Thymus (tissue), 11 donors: ENCODE data around the gene DLST. TPM values are rescaled to one million over a fixed set of nuclear protein-coding genes. Genes with fewer than 3 reads are reported as not detected.

Experiments used
- DNase-seq, 9 donors: peaks; one replicate each; pipeline ENCODE4 v3.0.0-alpha.2; 2013; ENCODE audit warnings: low spot score in 9 of 9, low read depth in 6 of 9, missing footprints in 1 of 9
- H3K27ac ChIP-seq, 2 donors: one replicate each; pipeline ENCODE4 v1.5.1; 2013; ENCODE audit warnings: control low read depth in 1 of 2, low read depth in 1 of 2, low read length in 1 of 2, mild to moderate bottlenecking in 1 of 2, moderate library complexity in 1 of 2
- H3K27me3 ChIP-seq, 2 donors: one replicate each; pipeline ENCODE4 v1.5.1; 2013; ENCODE audit warnings: low read length in 1 of 2; ENCODE audit not compliant: control insufficient read depth in 2 of 2, insufficient read depth in 1 of 2
- H3K36me3 ChIP-seq, 2 donors: one replicate each; pipeline ENCODE4 v1.5.1; 2013; ENCODE audit warnings: low read length in 1 of 2, mild to moderate bottlenecking in 1 of 2, moderate library complexity in 1 of 2; ENCODE audit not compliant: control insufficient read depth in 2 of 2, insufficient read depth in 2 of 2
- H3K4me1 ChIP-seq, 2 donors: one replicate each; pipeline ENCODE4 v1.5.1; 2013; ENCODE audit warnings: low read length in 2 of 2; ENCODE audit not compliant: control insufficient read depth in 2 of 2, insufficient read depth in 2 of 2
- H3K4me3 ChIP-seq, 2 donors: one replicate each; pipeline ENCODE4 v1.5.1; 2013; ENCODE audit warnings: low read length in 2 of 2, control low read depth in 1 of 2, mild to moderate bottlenecking in 1 of 2
- H3K9me3 ChIP-seq, 2 donors: one replicate each; pipeline ENCODE4 v1.5.1; 2013; ENCODE audit warnings: low read length in 1 of 2, mild to moderate bottlenecking in 1 of 2; ENCODE audit not compliant: control insufficient read depth in 2 of 2, insufficient read depth in 1 of 2
- WGBS: extraction: QIAGEN DNeasy Blood & Tissue Kit; methylation state at CpG from one replicate; pipeline ENCODE4 v1.1.7; 2013; 5-methylcytosine and 5-hydroxymethylcytosine counted together
- polyA plus RNA-seq: library from polyadenylated mRNA; stranded (reverse); fragments of 200-250 nt; gene quantifications from one replicate; pipeline ENCODE4 v1.2.3, GENCODE V29; 2013
- total RNA-seq: library from RNA; stranded (reverse); fragments of 120-200 nt; gene quantifications from one replicate; pipeline ENCODE4 v1.2.4, GENCODE V29; 2013
- donor health status: healthy.

The DLST gene
- total and polyA plus RNA-seq, 2 donors, result 29.8 to 49.4 TPM

DNA sequence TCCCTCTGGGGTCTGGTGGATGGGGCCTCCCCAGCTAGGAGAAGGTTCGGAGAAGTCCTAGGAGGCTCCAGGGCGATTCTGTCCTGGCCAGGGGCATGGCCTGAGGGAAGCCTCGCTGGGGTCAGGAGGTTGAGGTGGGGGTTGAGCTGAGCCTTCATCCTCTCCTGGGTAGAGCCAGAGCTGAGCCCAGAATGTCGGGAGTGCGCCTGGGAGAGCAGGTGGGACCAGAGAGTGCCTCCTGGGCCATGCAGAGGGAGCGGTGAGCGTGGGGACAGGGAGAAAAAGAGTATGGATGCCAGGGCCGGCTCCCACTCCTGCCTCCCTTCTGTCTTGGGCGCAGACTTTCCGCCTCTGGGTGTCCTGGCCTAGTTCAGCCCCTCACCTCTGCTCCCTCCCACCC is 28.2 kb downstream of the DLST start:
- 96% methylated on average over 10 of the region's 10 CpGs for WGBS
- H3K27me3 ChIP-seq, result no peaks in the 10 kb centered on the region
- H3K4me1 ChIP-seq, result peaks cover 9 to 72% of the 10 kb centered on the region in 2 donors
- DNase-seq, result no peak
- no peaks in the 10 kb centered on the region for H3K9me3 ChIP-seq
- no peak overlapping the region for H3K27ac ChIP-seq
- peaks cover 15% of the 10 kb centered on the region in 2 donors for H3K36me3 ChIP-seq
- H3K4me3 ChIP-seq, result no peak overlapping the region

DNA sequence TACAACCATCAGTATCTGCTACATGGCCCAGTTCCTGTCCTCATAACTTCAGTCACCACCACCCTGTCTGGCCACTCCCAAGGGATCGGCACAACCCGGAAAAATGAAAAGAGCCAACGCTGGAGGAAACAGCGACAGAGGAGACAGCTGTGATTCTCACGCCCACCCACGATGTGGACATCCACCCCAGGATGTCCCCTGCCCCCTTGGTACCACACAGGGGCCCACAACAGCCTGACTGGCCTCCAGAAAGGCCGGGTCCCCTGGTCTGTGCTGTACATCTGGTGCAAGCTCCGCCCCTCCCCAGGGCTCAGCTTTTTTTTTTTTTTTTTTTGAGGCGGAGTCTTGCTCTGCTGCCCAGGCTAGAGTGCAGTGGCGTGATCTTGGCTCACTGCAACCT is 28.8 kb downstream of the DLST start:
- Histone ChIP-seq H3K27ac (no peak overlapping the region), H3K36me3 (peaks cover 9 to 13% of the 10 kb centered on the region in 2 donors), H3K27me3 (no peaks in the 10 kb centered on the region), H3K9me3 (no peaks in the 10 kb centered on the region), H3K4me3 (no peak overlapping the region), H3K4me1 (peaks cover 9 to 70% of the 10 kb centered on the region in 2 donors)
- WGBS, result 91% methylated on average over 10 of the region's 10 CpGs
- no peak for DNase-seq

DNA sequence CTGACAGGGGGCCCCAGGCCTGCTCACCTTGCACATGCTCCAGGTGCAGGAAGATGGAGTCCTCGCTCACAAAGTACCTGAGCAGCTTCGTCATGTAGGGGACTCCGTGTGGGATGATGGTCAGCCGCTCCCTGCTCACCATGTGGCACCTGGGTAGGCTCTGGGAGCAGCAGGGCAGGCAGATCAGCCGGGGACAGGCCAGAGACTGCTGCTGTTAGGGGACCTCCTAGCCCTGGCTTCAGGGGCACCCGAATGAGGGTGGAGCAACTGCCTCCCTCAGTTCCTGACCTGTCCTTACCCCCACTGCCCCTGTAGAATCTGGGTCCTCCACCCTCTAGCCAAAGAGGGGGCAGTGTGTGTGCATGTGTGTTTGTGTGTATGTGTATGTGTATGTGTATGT is 29.5 kb downstream of the DLST start:
- peaks cover 9 to 67% of the 10 kb centered on the region in 2 donors for H3K4me1 ChIP-seq
- no peak overlapping the region for H3K27ac ChIP-seq
- H3K9me3 ChIP-seq, result no peaks in the 10 kb centered on the region
- DNase-seq, result no peak
- peaks cover 7 to 9% of the 10 kb centered on the region in 2 donors for H3K36me3 ChIP-seq
- 97% methylated on average over 6 of the region's 6 CpGs for WGBS
- H3K27me3 ChIP-seq, result no peaks in the 10 kb centered on the region
- H3K4me3 ChIP-seq, result no peak overlapping the region

DNA sequence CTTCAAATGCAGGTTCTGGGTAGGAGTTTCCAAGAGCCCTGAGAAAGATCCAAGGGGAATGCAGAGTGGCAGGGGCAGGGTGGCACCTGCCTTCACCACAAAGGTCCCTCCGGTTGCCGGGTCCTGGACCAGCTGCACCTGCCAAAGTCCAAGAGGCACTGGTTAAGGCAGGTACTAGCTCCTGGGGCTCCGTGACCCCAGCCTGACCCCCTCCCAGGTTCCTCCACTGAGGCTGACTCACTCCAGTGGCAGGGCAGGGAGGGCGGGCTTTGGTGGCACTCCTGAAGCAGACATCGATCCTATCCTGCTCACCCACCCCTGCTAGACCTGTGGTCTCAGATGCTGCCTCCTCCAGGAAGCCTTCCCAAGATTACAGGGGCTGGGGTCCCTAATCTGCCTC is 30.0 kb downstream of the DLST start:
- Histone ChIP-seq H3K9me3 (no peaks in the 10 kb centered on the region), H3K4me3 (no peak overlapping the region), H3K36me3 (peaks cover 4 to 5% of the 10 kb centered on the region in 2 donors), H3K27ac (no peak overlapping the region), H3K27me3 (no peaks in the 10 kb centered on the region), H3K4me1 (peaks cover 9 to 63% of the 10 kb centered on the region in 2 donors)
- 96% methylated on average over 5 of the region's 5 CpGs for WGBS
- DNase-seq, result no peak

DNA sequence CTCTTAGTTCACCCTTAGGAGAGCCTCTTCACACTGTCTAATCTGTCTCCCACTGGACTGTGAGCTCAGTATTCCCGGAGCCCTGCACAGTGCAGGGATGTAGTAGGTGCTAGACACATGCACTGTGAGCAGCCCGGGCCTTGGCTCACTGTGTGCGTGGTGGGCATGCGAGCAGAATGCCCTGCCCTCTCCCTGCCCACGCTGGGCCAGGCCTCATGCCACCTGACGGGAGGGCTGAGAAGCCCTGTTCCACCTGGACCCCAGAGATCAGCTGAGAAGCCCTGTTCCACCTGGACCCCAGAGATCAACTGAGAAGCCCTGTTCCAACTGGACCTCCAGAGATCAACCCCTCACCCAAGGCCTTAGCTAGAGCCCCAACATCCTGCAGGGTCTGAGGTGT is 30.4 kb downstream of the DLST start:
- Histone ChIP-seq H3K9me3 (no peaks in the 10 kb centered on the region), H3K4me1 (peaks cover 9 to 63% of the 10 kb centered on the region in 2 donors)

DNA sequence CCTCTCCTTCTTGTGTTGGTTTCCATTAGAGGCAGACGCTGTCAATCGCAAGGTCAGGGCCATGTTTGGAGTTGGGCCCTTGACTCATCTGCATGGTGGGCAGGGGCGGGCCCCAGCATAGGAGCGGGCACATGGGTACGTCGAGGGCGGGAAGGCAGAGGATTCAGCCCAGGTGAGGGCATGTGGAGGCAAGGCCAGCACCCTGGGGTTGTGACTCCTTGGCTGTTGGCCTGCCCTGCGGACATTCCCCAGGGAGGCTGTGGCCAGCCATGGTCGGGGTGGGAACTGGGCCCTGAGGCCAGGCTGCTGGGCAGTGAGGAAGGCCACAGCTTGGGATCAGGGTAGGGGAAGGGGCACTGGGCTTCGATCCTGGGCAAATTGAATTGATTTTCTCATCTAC is 31.1 kb downstream of the DLST start:
- Histone ChIP-seq H3K36me3 (no peaks in the 10 kb centered on the region), H3K27me3 (no peaks in the 10 kb centered on the region), H3K4me1 (peaks cover 9 to 63% of the 10 kb centered on the region in 2 donors), H3K4me3 (no peak overlapping the region), H3K9me3 (no peaks in the 10 kb centered on the region), H3K27ac (peak overlapping the region; percentile 38 to 93)
- no peak for DNase-seq
- WGBS, result 98% methylated on average over 10 of the region's 10 CpGs

More for the DNA sequence above, 30.4 kb downstream of the DLST start:
- peak overlapping the region in 1 of 2 donors; percentile 8 for H3K27ac ChIP-seq
- 94% methylated on average over 6 of the region's 6 CpGs for WGBS
- peaks cover under 1 to 3% of the 10 kb centered on the region in 2 donors for H3K36me3 ChIP-seq
- DNase-seq, result no peak
- H3K4me3 ChIP-seq, result no peak overlapping the region
- no peaks in the 10 kb centered on the region for H3K27me3 ChIP-seq

DNA sequence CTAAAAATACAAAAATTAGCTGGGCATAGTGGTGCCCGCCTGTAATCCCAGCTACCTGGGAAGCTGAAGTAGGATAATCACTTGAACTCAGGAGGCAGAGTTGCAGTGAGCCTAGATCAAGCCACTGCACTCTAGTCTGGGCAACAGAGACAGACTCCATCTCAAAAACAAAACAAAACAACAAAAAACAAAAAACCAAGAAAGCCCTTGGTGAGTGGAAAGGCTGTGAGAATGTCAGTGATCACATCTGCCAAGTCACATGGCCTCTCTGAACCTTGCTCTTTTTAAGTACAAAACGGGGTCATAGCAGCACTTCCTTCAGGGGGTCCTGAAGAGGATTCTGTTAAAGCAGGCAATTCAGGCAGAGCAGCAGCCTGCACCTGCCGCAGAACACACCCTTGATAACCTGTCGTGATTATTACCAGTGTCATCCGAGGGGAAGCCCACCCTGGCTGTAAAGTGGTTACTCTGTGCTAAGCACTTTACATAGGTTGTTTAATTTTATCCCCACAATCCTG is 31.7 kb downstream of the DLST start:
- Histone ChIP-seq H3K4me3 (no peak overlapping the region), H3K27ac (peak overlapping the region; percentile 38 to 93), H3K4me1 (peaks cover 9 to 61% of the 10 kb centered on the region in 2 donors), H3K27me3 (no peaks in the 10 kb centered on the region), H3K36me3 (no peaks in the 10 kb centered on the region), H3K9me3 (no peaks in the 10 kb centered on the region)
- 47% methylated on average over 5 of the region's 5 CpGs for WGBS
- DNase-seq, result peak; percentile 51 to 92 (median 74)

DNA sequence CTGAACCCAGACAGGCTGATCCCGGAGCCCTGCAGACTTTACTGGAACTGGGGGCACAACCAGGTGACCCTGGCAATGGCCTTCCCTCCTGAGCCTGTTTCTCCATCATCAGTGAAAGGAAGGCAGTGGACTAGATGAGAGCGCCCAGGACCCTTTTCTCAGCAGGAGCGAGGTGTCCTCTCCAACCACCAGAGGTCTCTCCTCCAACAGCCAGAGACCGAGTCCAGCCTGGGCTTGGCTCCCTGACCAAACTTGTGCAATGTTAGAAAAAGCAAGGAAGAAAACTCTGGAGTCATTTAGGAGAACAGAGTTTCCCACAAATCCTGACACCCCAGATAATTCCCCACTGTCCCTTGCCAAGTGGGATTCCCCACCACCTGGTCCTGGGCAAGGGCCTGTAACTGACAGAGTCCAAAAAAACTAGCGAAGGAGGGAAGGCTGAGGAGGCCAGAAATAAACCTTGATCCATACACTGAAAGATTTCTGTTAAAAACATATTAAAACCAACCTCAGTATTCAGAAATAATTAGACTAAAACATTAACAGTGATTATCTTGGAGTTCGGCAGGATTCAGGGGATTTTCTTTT is 32.4 kb downstream of the DLST start:
- 79% methylated on average over 6 of the region's 6 CpGs for WGBS
- peak overlapping the region; percentile 53 to 93 for H3K27ac ChIP-seq

DNA sequence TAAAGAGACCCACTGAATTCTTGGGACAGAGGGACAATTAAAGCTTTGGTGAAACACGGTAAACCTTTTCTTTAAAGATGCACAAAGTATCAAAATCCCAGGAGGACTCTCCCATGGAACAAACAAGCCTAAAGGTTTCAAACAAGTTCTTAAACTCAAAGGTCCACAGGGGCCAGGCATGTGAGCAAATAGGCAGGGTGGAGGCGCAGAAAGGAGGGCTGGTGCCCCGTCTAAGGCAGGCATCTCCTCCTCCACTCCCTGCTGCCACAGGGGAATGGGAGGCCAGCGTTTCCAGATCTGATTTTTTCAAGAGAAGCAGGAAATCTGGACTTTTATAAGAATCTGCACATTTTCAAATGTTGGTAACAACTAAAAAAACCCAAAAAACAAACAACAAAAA is 33.7 kb downstream of the DLST start:
- H3K36me3 ChIP-seq, result no peaks in the 10 kb centered on the region
- DNase-seq, result no peak
- H3K9me3 ChIP-seq, result no peaks in the 10 kb centered on the region
- peaks cover 9 to 53% of the 10 kb centered on the region in 2 donors for H3K4me1 ChIP-seq
- WGBS, result 96% methylated on average over 4 of the region's 4 CpGs
- H3K4me3 ChIP-seq, result no peak overlapping the region
- H3K27ac ChIP-seq, result no peak overlapping the region
- no peaks in the 10 kb centered on the region for H3K27me3 ChIP-seq

More for the DNA sequence above, 32.4 kb downstream of the DLST start:
- Histone ChIP-seq H3K9me3 (no peaks in the 10 kb centered on the region), H3K4me3 (no peak overlapping the region), H3K4me1 (peaks cover 9 to 55% of the 10 kb centered on the region in 2 donors), H3K27me3 (no peaks in the 10 kb centered on the region), H3K36me3 (no peaks in the 10 kb centered on the region)
- peak in 5 of 9 donors; percentile 19 to 63 (median 34) for DNase-seq
